RWPE2 (cell line): Measurements from ENCODE around the gene PCNP.

ENCODE experiments used
- ATAC-seq: fragments of 200-7000 bp; cut with Tn5 transposase; 3 replicates; pipeline ENCODE4 v1.9.1; 2021; ENCODE audit warnings: low read depth
- DNase-seq: peaks from one replicate; pipeline ENCODE4 v3.0.0-alpha.2; 2020; ENCODE audit warnings: low spot score
- H3K27ac ChIP-seq: fragments of 450-650 bp; 2 replicates; pipeline ENCODE4 v1.5.1; 2017; ENCODE audit warnings: mild to moderate bottlenecking; ENCODE audit not compliant: poor library complexity, severe bottlenecking
- H3K27me3 ChIP-seq: fragments of 250-450 bp; sonication (Bioruptor Pico); 2 replicates; pipeline ENCODE4 v1.5.1; 2021; ENCODE audit warnings: mild to moderate bottlenecking, moderate library complexity; ENCODE audit not compliant: insufficient read depth, poor library complexity, severe bottlenecking
- H3K36me3 ChIP-seq: fragments of 250-450 bp; sonication (Bioruptor Pico); 2 replicates; pipeline ENCODE4 v1.5.1; 2020; ENCODE audit warnings: low read depth, mild to moderate bottlenecking, moderate library complexity
- H3K4me1 ChIP-seq: fragments of 250-450 bp; sonication (Bioruptor Pico); 2 replicates; pipeline ENCODE4 v1.5.1; 2021; ENCODE audit warnings: mild to moderate bottlenecking, moderate library complexity; ENCODE audit not compliant: insufficient read depth, poor library complexity, severe bottlenecking
- H3K4me3 ChIP-seq: fragments of 250-450 bp; sonication (Bioruptor Pico); 2 replicates; pipeline ENCODE4 v1.5.1; 2021; ENCODE audit warnings: mild to moderate bottlenecking, moderate library complexity; ENCODE audit not compliant: severe bottlenecking
- H3K9me3 ChIP-seq: fragments of 250-450 bp; sonication (Bioruptor Pico); 2 replicates; pipeline ENCODE4 v1.5.1; 2021; ENCODE audit warnings: mild to moderate bottlenecking, moderate library complexity; ENCODE audit not compliant: severe bottlenecking
- TF ChIP-seq, protein P1 (sequence below): fragments of 450-650 bp; IDR thresholded peaks from one replicate; pipeline ENCODE4 v1.5.1; 2017; ENCODE audit warnings: mild to moderate bottlenecking, moderate library complexity; ENCODE audit not compliant: poor library complexity, severe bottlenecking

The PCNP gene

DNA sequence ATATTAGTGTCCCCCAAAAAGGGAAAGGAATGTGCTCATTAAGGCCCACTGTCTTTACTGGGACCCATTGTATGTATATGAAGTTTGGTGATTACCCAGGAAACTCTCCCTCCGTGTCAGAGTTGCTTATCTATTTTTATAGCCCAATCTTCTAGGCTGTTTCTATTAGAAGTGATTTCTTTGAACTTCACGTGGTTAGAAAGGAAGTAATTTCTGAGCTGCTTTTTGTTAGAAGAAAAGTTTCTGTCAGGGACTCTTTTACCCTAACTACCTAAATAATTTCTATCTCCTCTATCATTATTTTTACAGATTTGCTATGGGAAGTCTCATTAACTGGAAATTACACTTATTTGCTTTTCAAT is 43.3 kb upstream of the PCNP start:
- Histone ChIP-seq H3K36me3 (no peaks in the 10 kb centered on the region), H3K9me3 (no peaks in the 10 kb centered on the region), H3K27me3 (no peaks in the 10 kb centered on the region), H3K27ac (no peak overlapping the region), H3K4me3 (no peak overlapping the region), H3K4me1 (peaks cover 27% of the 10 kb centered on the region)
- no peak for ATAC-seq
- TF ChIP-seq, protein P1, sequence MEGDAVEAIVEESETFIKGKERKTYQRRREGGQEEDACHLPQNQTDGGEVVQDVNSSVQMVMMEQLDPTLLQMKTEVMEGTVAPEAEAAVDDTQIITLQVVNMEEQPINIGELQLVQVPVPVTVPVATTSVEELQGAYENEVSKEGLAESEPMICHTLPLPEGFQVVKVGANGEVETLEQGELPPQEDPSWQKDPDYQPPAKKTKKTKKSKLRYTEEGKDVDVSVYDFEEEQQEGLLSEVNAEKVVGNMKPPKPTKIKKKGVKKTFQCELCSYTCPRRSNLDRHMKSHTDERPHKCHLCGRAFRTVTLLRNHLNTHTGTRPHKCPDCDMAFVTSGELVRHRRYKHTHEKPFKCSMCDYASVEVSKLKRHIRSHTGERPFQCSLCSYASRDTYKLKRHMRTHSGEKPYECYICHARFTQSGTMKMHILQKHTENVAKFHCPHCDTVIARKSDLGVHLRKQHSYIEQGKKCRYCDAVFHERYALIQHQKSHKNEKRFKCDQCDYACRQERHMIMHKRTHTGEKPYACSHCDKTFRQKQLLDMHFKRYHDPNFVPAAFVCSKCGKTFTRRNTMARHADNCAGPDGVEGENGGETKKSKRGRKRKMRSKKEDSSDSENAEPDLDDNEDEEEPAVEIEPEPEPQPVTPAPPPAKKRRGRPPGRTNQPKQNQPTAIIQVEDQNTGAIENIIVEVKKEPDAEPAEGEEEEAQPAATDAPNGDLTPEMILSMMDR = no peak
- DNase-seq = no peak

- TF ChIP-seq, protein P1 = no peak
- Histone ChIP-seq H3K9me3 (no peaks in the 10 kb centered on the region), H3K27ac (peak overlapping the region; percentile 39), H3K4me3 (no peak overlapping the region), H3K27me3 (no peaks in the 10 kb centered on the region), H3K4me1 (peaks cover 27% of the 10 kb centered on the region), H3K36me3 (no peaks in the 10 kb centered on the region)
- no peak for ATAC-seq
- DNase-seq = no peak
These were observed 42.4 kb upstream of the PCNP start for GRCh38 chr3:101531473-101532086.

DNA sequence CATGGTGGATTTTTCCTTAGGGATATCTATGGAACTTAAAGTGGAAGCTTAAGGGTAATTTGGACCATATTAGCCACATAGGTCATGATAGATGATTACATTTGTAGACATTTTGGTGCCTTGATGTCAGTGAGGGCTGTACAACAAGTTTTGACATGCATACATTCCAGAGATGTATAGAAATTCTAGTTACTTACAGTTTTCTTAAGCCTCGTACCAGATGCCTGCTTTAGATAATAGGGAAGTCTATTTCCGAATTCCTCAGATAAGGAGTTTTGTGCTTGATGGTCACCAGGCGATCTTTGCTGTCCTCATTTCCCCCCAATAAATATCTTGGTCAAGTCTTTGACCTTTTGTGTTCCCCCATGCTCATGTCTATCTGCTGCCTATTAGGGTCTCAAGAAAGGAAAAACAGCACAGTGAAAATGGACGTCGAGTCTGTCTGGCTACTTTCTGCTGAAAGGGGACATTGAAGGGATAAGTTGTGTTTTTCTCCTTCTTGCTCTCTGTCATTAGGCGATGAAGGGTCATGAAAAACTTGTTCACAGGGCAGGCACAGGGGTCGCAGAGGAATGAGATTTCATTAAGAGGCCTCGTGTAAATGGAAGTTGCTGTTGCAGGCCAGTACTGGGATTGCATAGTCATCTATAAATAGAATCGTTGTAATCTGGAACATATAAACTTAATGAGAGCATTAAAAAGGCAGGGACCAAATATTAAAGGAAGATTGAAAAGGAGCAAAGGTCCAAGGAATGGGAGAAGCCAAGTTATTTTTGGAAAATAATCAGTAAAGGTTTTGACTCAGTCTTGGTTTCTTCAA is 41.0 kb upstream of the PCNP start:
- Histone ChIP-seq H3K27ac (peak overlapping the region; percentile 39), H3K27me3 (no peaks in the 10 kb centered on the region), H3K4me1 (peaks cover 27% of the 10 kb centered on the region), H3K36me3 (no peaks in the 10 kb centered on the region), H3K9me3 (no peaks in the 10 kb centered on the region), H3K4me3 (no peak overlapping the region)
- DNase-seq = no peak
- ATAC-seq = peak; percentile 45; the same call in 1 of the 3 replicates
- TF ChIP-seq, protein P1 = no peak

DNA sequence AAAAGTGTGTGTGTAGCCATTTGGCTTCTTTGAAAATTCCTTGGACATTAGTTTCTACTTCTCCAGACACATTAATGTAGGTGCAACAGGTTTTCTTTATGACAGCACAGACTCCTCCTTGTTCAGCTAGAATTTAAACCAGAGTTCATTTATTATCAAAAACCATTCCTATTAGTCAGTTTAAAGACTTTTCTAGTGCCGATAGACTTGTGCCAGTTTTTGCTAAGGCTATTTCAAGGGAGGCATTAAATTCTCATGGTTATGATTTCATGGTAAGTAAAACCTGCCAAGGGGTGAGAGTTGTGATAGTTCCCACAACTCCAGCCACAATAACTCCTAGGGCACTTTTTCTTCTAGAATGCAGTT is 40.4 kb upstream of the PCNP start:
- Histone ChIP-seq H3K36me3 (no peaks in the 10 kb centered on the region), H3K27me3 (no peaks in the 10 kb centered on the region), H3K9me3 (no peaks in the 10 kb centered on the region), H3K27ac (peak overlapping the region; percentile 39), H3K4me3 (no peak overlapping the region), H3K4me1 (peaks cover 27% of the 10 kb centered on the region)
- DNase-seq = no peak
- TF ChIP-seq, protein P1 = no peak
- ATAC-seq = no peak; the same call in 2 of the 3 replicates

GRCh38 chr3:101535221-101535620 is 38.8 kb upstream of the PCNP start:
- Histone ChIP-seq H3K27ac (no peak overlapping the region), H3K27me3 (no peaks in the 10 kb centered on the region), H3K9me3 (no peaks in the 10 kb centered on the region), H3K4me1 (peaks cover 27% of the 10 kb centered on the region), H3K36me3 (no peaks in the 10 kb centered on the region), H3K4me3 (no peak overlapping the region)
- DNase-seq (no peak), ATAC-seq (no peak)
- TF ChIP-seq, protein P1 = no peak
